CD14-positive monocyte (primary cell): ENCODE data around the gene ERC1. TPM values are rescaled to one million over a fixed set of nuclear protein-coding genes. Genes with fewer than 3 reads are reported as not detected.

Experiments used
- DNase-seq, 3 donors: peaks; one replicate each; pipeline ENCODE4 v3.0.0-alpha.2; 2011 to 2022
- H2AFZ ChIP-seq: 2 replicates; pipeline ENCODE4 v1.6.0; 2012; ENCODE audit warnings: mild to moderate bottlenecking, low read depth, low read length, inconsistent platforms; ENCODE audit not compliant: insufficient read depth, poor library complexity, severe bottlenecking
- H3K27ac ChIP-seq, 2 donors: 1 replicate in 1 of 2; 2 replicates in 1 of 2; pipeline ENCODE4 v1.5.1; 2012 to 2013; ENCODE audit warnings: low read length in 2 of 2, control low read depth in 1 of 2, inconsistent platforms in 1 of 2, low read depth in 1 of 2, mild to moderate bottlenecking in 1 of 2
- H3K27me3 ChIP-seq, 2 donors: one replicate each; pipeline versions ENCODE4 v1.6.0 to v1.6.1; 2011 to 2013; ENCODE audit warnings: low read length in 2 of 2; ENCODE audit not compliant: control insufficient read depth in 2 of 2, insufficient read depth in 2 of 2
- H3K36me3 ChIP-seq, 2 donors: replicated peaks in 1 of 2; 1 replicate in 1 of 2; 2 replicates in 1 of 2; pipeline versions ENCODE4 v1.5.1 to v1.6.1; 2012 to 2013; ENCODE audit warnings: low read length in 2 of 2, control low read depth in 1 of 2, inconsistent platforms in 1 of 2, mild to moderate bottlenecking in 1 of 2; ENCODE audit not compliant: insufficient read depth in 2 of 2, control insufficient read depth in 1 of 2
- H3K4me1 ChIP-seq, 2 donors: 1 replicate in 1 of 2; 2 replicates in 1 of 2; pipeline versions ENCODE4 v1.5.1 to v1.6.1; 2012 to 2013; ENCODE audit warnings: low read length in 2 of 2, control low read depth in 1 of 2, inconsistent platforms in 1 of 2, mild to moderate bottlenecking in 1 of 2, moderate library complexity in 1 of 2; ENCODE audit not compliant: insufficient read depth in 2 of 2, control insufficient read depth in 1 of 2
- H3K4me2 ChIP-seq: replicated peaks from 2 replicates; pipeline ENCODE3; 2012; ENCODE audit warnings: low read length, moderate library complexity, mild to moderate bottlenecking; ENCODE audit not compliant: poor library complexity, severe bottlenecking; ENCODE audit errors: extremely low read depth
- H3K4me3 ChIP-seq, 3 experiments: fragments of 200-600 bp in 1 of 3; sonication (generic) in 1 of 3; replicated peaks in 1 of 3; 1 replicate in 2 of 3; 2 replicates in 1 of 3; pipeline ENCODE4 v1.5.1; 2011 to 2013; ENCODE audit warnings: low read length in 3 of 3, mild to moderate bottlenecking in 3 of 3, control low read depth in 2 of 3, low read depth in 2 of 3, inconsistent platforms in 1 of 3, moderate library complexity in 1 of 3
- H3K79me2 ChIP-seq: 2 replicates; pipeline ENCODE4 v1.6.0; 2012; ENCODE audit warnings: mild to moderate bottlenecking, control low read depth, inconsistent platforms, low read length, moderate library complexity; ENCODE audit not compliant: insufficient read depth
- H3K9ac ChIP-seq: 2 replicates; pipeline ENCODE4 v1.6.0; 2017; ENCODE audit warnings: low read length, mild to moderate bottlenecking; ENCODE audit not compliant: insufficient read depth, poor library complexity, severe bottlenecking
- H3K9me3 ChIP-seq, 2 donors: replicated peaks in 1 of 2; 1 replicate in 1 of 2; 2 replicates in 1 of 2; pipeline versions ENCODE4 v1.5.1 to v1.6.1; 2012 to 2013; ENCODE audit warnings: low read length in 2 of 2, control low read depth in 1 of 2; ENCODE audit not compliant: control insufficient read depth in 1 of 2, insufficient read depth in 1 of 2
- H4K20me1 ChIP-seq: 2 replicates; pipeline ENCODE4 v1.6.0; 2012; ENCODE audit warnings: mild to moderate bottlenecking, low read length, control low read depth, moderate library complexity; ENCODE audit not compliant: insufficient read depth
- H3K27ac Mint-ChIP-seq, 7 donors: one replicate each; pipeline ENCODE4 v1.8.0; 2020; ENCODE audit warnings: mild to moderate bottlenecking in 7 of 7, mixed read lengths in 7 of 7, moderate library complexity in 6 of 7, inconsistent platforms in 2 of 7
- H3K27me3 Mint-ChIP-seq, 3 donors: one replicate each; pipeline ENCODE4 v1.8.0; 2021 to 2022; ENCODE audit warnings: low read depth in 3 of 3, mild to moderate bottlenecking in 3 of 3, mixed read lengths in 3 of 3, moderate library complexity in 3 of 3, inconsistent platforms in 1 of 3
- H3K36me3 Mint-ChIP-seq, 2 donors: one replicate each; pipeline ENCODE4 v1.8.0; 2020; ENCODE audit warnings: mixed read lengths in 2 of 2, inconsistent platforms in 1 of 2, mild to moderate bottlenecking in 1 of 2
- H3K4me1 Mint-ChIP-seq: one replicate; pipeline ENCODE4 v1.8.0; 2020; ENCODE audit warnings: mild to moderate bottlenecking, mixed read lengths
- H3K4me3 Mint-ChIP-seq, 2 donors: one replicate each; pipeline ENCODE4 v1.8.0; 2020; ENCODE audit warnings: mild to moderate bottlenecking in 2 of 2, mixed read lengths in 2 of 2, moderate library complexity in 1 of 2
- H3K9me3 Mint-ChIP-seq, 7 donors: one replicate each; pipeline ENCODE4 v1.8.0; 2020 to 2022; ENCODE audit warnings: mixed read lengths in 7 of 7, mild to moderate bottlenecking in 6 of 7, moderate library complexity in 6 of 7, inconsistent platforms in 2 of 7
- CTCF ChIP-seq: fragments of 200-600 bp; IDR thresholded peaks from one replicate; pipeline ENCODE4 v1.8.0; 2022; ENCODE audit warnings: antibody characterized with exemption, mild to moderate bottlenecking
- WGBS: methylation state at CpG from one replicate; pipeline ENCODE4 v1.1.5; 2013; ENCODE audit warnings: missing lambda C conversion rate; ENCODE audit not compliant: insufficient coverage; 5-methylcytosine and 5-hydroxymethylcytosine counted together
- intact Hi-C, 2 donors: fragments of 100-400 bp; cut with micrococcal nuclease; formaldehyde crosslinking; loops; one replicate each; pipeline versions ENCODE4 v1.15.0 to v1.15.1; 2023
- polyA plus RNA-seq, 3 donors: library from polyadenylated mRNA; depleted of rRNA in 1 of 3; unstranded in 2 of 3; stranded (reverse) in 1 of 3; fragments of 300-500 nt in 2 of 3; fragments of >200 nt in 1 of 3; fragmentation: Illumina TruSeq in 2 of 3; gene quantifications; 1 replicate in 2 of 3; 2 replicates in 1 of 3; pipeline ENCODE4 v1.2.3, GENCODE V29; 2012 to 2021

ERC1 gene
- polyA plus RNA-seq, 3 donors, result 4.0 to 14.3 (median 5.1) TPM

DNA sequence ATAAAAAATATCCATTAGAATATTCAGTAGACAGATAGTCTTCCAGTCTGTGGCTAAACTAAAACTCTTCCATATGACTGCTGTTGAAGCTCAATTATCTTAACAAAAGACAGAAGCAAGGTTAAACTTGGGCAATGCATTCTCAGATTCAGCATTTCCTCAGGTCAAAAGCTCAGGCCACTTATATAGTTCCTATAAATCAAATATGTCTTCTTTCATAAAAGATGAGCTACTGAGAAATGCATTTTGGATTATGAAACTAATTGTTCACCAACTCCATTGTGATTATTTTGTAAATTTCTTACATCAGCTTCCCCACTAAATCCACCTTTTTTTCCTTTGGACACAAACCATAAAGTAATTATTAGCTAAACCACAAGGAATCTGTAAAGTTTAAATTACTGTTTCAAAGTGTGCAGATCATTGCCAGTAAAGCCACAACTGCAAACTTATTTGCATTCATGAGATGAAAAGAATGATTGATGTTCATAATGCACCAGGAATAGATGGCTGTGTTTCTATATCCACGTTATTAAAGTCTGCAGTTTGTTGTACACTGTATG lies 379.0 kb downstream of the ERC1 start:
- Histone ChIP-seq H3K4me1 (no peaks in the 10 kb centered on the region), H3K9ac (no peak overlapping the region), H3K9me3 (no peaks in the 10 kb centered on the region), H2AFZ (no peak overlapping the region), H3K4me2 (no peak overlapping the region), H3K27ac (no peak overlapping the region), H3K79me2 (no peaks in the 10 kb centered on the region), H3K27me3 (no peaks in the 10 kb centered on the region), H3K36me3 (peaks cover 3 to 21% of the 10 kb centered on the region in 2 donors), H3K4me3 (no peak overlapping the region), H4K20me1 (no peaks in the 10 kb centered on the region)
- no CpG with 5 or more reads among the region's 1 CpG for WGBS
- Mint-ChIP-seq H3K9me3 (peaks cover 0 to 2% (median 0%) of the 10 kb centered on the region in 7 donors), H3K27me3 (no peaks in the 10 kb centered on the region), H3K27ac (no peak overlapping the region), H3K4me3 (no peak overlapping the region), H3K4me1 (peaks cover 1% of the 10 kb centered on the region), H3K36me3 (peaks cover 16 to 27% of the 10 kb centered on the region in 2 donors)
- DNase-seq, result no peak
- intact Hi-C loops, result no loop called here
- no peak for TF ChIP-seq CTCF

DNA sequence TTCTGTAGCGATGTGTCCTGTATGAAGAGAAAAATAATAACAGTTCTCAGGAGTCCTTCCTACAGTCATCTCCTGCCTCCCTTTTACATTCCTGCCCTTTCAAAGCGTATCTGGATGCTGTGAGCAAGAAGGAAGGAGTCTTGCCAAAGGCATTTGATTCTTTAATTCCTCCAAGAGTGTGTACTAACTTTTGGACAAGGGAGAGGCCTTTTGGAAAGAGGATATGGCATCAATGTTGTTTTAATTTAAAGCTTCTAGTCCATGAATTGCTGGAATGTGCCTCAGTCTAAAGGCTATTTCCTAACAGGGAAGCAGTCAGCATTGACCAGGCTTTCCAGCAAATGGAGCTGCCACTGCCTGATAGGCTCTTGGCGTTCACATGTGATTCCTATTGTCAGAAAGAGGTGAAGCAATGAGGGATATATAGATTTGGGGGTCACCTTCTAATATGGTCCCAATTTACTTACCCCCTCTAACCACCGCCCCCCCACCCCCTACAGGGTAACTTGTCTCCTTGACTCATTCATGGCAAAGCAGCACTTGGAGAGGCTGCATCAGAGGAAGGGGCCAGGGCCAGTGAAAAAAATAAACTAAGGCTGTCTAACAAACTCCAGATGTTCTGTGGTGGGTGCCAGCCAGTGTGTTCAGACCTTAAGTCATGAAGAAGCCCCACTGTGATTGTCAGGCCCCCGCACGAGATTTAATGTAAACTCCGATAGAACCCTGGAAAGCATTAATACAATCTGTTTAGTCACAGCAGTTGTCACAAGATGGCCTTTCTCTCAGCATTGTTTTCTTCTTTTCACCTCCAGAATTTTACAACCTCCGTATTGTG lies 383.1 kb downstream of the ERC1 start:
- DNase-seq, result no peak
- H3K36me3 Mint-ChIP-seq, result peaks cover 21 to 39% of the 10 kb centered on the region in 2 donors
- no peak overlapping the region for H3K4me3 ChIP-seq
- H3K79me2 ChIP-seq, result no peaks in the 10 kb centered on the region
- H3K9ac ChIP-seq, result no peak overlapping the region
- no peaks in the 10 kb centered on the region for H3K9me3 ChIP-seq
- H3K4me3 Mint-ChIP-seq, result no peak overlapping the region
- no peaks in the 10 kb centered on the region for H3K27me3 Mint-ChIP-seq
- H3K4me2 ChIP-seq, result no peak overlapping the region
- H3K27me3 ChIP-seq, result no peaks in the 10 kb centered on the region
- no peak overlapping the region for H3K27ac ChIP-seq
- H3K4me1 Mint-ChIP-seq, result peaks cover 9% of the 10 kb centered on the region
- peaks cover 0 to 6% (median 2%) of the 10 kb centered on the region in 7 donors for H3K9me3 Mint-ChIP-seq
- 100% methylated on average over 2 of the region's 8 CpGs for WGBS
- intact Hi-C loops, result no loop called here
- H4K20me1 ChIP-seq, result no peaks in the 10 kb centered on the region
- peak overlapping the region in 1 of 7 donors; percentile 49 for H3K27ac Mint-ChIP-seq
- H3K36me3 ChIP-seq, result peaks cover 3 to 33% of the 10 kb centered on the region in 2 donors
- TF ChIP-seq CTCF, result no peak
- H3K4me1 ChIP-seq, result peaks cover 6 to 7% of the 10 kb centered on the region in 2 donors
- no peak overlapping the region for H2AFZ ChIP-seq
